Subcutaneous adipose tissue (tissue), 4 donors: ENCODE data around the gene GTPBP3. TPM values are rescaled to one million over a fixed set of nuclear protein-coding genes. Genes with fewer than 3 reads are reported as not detected.

Experiments
- CTCF ChIP-seq: fragments of 450-650 bp; IDR thresholded peaks from one replicate; pipeline ENCODE4 v1.5.1; 2016; ENCODE audit warnings: low read depth, mild to moderate bottlenecking, control low read depth, antibody characterized with exemption, moderate library complexity
- total RNA-seq, 4 donors: library from RNA; depleted of rRNA; stranded (reverse); fragments of >200 nt; gene quantifications; one replicate each; pipeline ENCODE4 v1.1.0, GENCODE V29; 2016

Gene GTPBP3
- total RNA-seq, 4 donors from 2014 or later = 8.6 to 32.2 (median 14.6) TPM

GRCh38 chr19:17341845-17342244 lies 4.5 kb downstream of the GTPBP3 start:
- TF ChIP-seq CTCF = no peak

GRCh38 chr19:17346109-17346671 lies 8.8 kb downstream of the GTPBP3 start:
- TF ChIP-seq CTCF = no peak

- TF ChIP-seq CTCF = no peak
Observed at GRCh38 chr19:17347361-17347760, 10.0 kb downstream of the GTPBP3 start.

GRCh38 chr19:17347877-17348276 lies 10.5 kb downstream of the GTPBP3 start:
- TF ChIP-seq CTCF = no peak

- no peak for TF ChIP-seq CTCF
Observed at GRCh38 chr19:17348700-17349099, 11.3 kb downstream of the GTPBP3 start.

- no peak for TF ChIP-seq CTCF
Observed at GRCh38 chr19:17351815-17352435, 14.6 kb downstream of the GTPBP3 start.

- TF ChIP-seq CTCF = no peak
Observed at GRCh38 chr19:17352608-17353280, 15.4 kb downstream of the GTPBP3 start.
